Astrocyte of the spinal cord (primary cell): ENCODE measurements around the gene CDKAL1.

Experiments used
- DNase-seq: peaks from one replicate; pipeline ENCODE4 v3.0.0; 2011; ENCODE audit warnings: low read depth, low spot score
- H3K4me3 ChIP-seq: 2 replicates; pipeline ENCODE4 v1.5.1; 2011; ENCODE audit warnings: low read depth, mild to moderate bottlenecking, low read length, moderate library complexity
- in situ Hi-C: cut with HindIII; loops from 2 replicates; pipeline ENCODE4 v1.10.0; 2017; ENCODE audit warnings: low sequenced_read_pairs
- TF ChIP-seq, protein P1 (sequence below): IDR thresholded peaks from 2 replicates; pipeline ENCODE4 v1.5.1; 2012; ENCODE audit warnings: low read depth, mild to moderate bottlenecking, low read length, inconsistent platforms

The CDKAL1 gene

DNA sequence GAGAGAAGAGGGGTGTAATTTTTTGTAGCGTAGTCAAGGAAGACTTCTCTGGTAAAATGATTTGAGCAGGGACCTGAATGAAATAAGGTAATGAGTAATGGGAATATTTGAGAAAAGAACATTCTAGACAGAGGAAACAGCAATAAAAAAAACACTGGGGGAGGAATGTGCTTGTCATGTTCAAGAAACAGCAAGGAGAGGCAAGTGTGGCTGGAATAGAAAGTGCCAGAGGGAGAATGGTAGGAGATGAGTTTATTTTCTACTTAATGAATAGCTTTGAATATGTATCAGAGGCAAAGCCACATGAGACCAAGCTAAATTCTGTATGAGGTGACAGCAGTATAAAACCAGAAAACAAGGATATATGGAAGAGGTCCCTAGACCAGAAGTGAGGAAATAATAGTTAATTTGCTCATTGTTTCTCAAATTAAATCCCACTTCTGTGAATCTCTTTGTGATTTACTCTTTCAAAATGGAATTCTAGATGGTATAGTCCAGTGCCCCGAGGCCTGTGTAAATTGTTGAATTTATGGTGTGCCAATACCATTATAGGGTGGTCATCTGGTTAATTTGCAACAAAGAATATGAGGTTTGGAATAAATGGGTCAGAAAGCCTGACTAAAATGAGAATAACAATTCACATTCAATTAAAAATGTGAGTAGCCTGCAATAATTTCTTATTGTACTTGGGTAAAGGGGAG lies 170.2 kb downstream of the CDKAL1 start:
- in situ Hi-C loops: no loop called here
- TF ChIP-seq, protein P1, sequence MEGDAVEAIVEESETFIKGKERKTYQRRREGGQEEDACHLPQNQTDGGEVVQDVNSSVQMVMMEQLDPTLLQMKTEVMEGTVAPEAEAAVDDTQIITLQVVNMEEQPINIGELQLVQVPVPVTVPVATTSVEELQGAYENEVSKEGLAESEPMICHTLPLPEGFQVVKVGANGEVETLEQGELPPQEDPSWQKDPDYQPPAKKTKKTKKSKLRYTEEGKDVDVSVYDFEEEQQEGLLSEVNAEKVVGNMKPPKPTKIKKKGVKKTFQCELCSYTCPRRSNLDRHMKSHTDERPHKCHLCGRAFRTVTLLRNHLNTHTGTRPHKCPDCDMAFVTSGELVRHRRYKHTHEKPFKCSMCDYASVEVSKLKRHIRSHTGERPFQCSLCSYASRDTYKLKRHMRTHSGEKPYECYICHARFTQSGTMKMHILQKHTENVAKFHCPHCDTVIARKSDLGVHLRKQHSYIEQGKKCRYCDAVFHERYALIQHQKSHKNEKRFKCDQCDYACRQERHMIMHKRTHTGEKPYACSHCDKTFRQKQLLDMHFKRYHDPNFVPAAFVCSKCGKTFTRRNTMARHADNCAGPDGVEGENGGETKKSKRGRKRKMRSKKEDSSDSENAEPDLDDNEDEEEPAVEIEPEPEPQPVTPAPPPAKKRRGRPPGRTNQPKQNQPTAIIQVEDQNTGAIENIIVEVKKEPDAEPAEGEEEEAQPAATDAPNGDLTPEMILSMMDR: no peak
- H3K4me3 ChIP-seq: no peak overlapping the region
- no peak for DNase-seq

DNA sequence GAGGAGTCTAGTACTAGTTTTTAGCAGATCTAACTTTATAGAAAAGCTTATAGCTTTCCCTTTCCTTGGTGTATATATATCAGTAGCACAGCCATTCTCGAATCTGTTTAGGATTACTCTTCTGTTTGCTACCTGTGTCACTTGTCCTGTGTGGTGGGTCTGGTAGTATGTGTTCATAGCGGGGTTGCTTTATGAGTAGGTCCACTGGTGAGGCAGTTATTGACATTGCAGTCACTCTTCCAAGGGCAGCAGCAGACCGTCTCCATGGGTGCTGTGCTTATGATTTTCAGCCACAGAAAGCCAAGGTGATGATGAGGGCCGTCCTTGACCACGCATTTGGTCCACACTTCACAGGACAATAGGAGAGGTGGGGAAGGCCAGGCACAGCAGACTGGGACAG lies 171.5 kb downstream of the CDKAL1 start:
- TF ChIP-seq, protein P1: no peak
- H3K4me3 ChIP-seq: no peak overlapping the region
- in situ Hi-C loops: no loop called here
- no peak for DNase-seq

DNA sequence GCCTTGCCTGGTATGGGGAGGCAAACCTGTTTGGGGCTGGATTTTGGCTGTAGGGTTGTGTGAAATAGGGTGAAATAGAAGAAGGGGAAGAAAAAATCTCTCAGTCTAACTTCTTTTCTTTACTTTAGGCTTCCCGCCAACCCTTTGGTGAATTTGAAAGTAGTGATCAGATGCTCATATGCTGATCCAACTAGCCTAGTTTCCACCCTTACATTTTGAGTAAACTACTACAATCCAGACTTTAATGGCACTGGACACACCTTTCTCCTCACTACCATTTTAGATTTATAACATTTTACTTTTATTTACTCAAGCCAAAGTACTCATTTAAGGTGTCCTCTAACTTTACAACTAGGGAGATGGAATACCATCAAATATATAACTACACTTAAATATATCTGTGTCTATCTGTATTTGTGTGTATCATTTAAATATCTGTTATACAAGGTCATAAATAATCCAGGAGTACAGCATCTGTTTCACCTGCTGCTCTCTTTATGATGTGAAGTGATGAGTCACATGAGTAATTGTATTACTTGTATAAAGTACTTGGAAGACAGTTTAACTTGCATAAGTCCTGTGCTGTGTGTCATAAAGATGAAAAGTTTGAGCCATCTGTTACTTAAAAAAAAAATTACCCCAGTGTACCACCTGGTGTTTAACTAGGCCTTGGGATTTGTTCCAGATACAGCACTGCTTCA lies 172.1 kb downstream of the CDKAL1 start:
- TF ChIP-seq, protein P1: no peak
- in situ Hi-C loops: no loop called here
- peak; percentile 52 for DNase-seq
- no peak overlapping the region for H3K4me3 ChIP-seq

DNA sequence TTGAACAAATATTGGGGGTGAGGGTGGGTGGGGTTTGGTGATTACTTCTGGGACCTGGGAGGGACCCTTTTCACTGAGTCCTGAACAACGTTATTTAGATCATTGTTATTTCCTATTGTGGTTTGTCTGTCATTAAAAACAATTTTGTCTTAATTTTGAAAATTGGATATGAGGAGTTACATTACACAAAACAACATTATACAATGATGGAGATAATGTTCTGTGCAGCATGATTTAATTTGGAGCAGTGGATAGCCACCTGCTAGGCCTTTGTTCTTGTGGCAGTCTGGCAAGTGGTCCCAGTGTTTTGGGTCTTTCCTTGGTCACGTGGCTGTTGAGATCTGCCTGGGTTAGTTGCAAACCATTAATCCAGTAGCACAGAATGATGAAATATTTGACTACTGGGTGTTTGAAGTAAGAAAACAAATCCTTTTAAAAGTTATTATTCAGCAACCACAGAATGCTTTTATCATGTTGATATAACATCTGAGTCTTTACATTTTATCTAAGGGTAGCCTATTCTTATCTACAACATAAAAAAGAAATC lies 172.8 kb downstream of the CDKAL1 start:
- DNase-seq: no peak
- in situ Hi-C loops: no loop called here
- TF ChIP-seq, protein P1: no peak
- H3K4me3 ChIP-seq: no peak overlapping the region

DNA sequence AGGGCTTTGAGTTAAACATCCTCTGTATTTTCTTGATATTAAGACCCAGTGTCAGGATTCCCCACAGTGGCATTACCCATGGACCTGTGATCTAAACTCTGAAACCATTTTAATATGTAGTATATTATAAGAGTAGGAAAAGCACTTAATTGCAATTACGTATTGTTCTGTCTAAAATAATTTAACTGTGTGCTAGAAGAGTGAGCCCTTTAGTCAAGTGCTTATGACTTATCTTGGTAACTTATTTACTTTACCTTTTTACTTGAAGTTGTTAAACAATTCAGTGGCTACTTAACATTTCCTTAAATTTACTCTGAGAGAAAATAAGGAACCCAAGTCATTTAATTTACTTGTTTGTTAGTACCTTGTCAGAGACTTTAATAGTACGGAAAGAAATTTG lies 173.6 kb downstream of the CDKAL1 start:
- in situ Hi-C loops: no loop called here
- no peak for DNase-seq
- H3K4me3 ChIP-seq: no peak overlapping the region
- TF ChIP-seq, protein P1: no peak

DNA sequence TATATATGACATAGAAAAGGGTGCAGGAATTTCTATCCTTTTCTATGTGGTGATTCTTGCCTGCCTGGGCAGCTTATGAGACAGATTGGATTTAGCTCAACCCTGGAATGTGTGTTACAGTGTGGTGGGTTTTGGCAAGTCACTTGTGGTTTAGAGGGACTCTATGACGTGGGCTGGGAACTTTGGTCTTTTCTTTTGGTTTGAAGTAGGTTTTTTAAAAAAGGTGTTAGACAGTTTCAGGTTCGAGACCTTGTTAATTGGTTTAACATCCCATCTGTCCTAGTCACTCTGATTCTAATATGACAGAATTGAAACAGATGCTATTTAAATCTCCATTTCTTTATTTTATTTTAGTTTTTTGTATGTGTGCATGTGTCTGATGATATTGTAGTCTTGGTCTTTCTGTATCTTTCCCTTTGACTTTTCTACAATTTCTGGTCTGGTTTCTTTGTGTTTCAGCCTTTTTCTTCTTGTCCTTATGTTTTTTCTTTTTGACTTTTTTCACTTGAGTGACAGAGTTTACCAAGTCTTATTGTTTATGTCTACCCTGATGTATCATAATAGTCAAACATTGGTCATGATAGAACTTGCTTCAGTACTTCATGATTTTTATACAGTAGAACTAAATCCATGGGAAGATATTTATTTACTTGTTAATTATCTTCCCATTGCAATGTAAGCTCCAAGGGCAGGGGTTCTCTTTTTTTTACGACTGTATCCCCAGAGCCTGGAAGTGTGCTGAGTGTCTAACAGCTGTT lies 174.3 kb downstream of the CDKAL1 start:
- no peak overlapping the region for H3K4me3 ChIP-seq
- TF ChIP-seq, protein P1: no peak
- DNase-seq: peak; percentile 67
- in situ Hi-C loops: no loop called here
